ENCODE measurements around the gene ACKR3.

ACKR3 gene

GRCh38 chr2:236606023-236606422, 36.4 kb downstream of the ACKR3 start:
- Histone ChIP-seq H3K9me3 (replicated peaks; ENCODE audit: low read length) (no peaks in the 10 kb centered on the region), H3K9ac (ENCODE audit: low read depth, low read length) (no peak overlapping the region), H3K4me2 (ENCODE audit: low read length) (no peak overlapping the region), H3K27me3 (ENCODE audit: control insufficient read depth, insufficient read depth, low read length) (no peaks in the 10 kb centered on the region), H3K36me3 (ENCODE audit: insufficient read depth, low read length) (no peaks in the 10 kb centered on the region), H3K4me3 (ENCODE audit: low read length) (no peak overlapping the region), H3K4me1 (ENCODE audit: control insufficient read depth, insufficient read depth, low read length) (no peaks in the 10 kb centered on the region)

- Histone ChIP-seq H3K9ac (ENCODE audit: low read depth, low read length) (no peak overlapping the region), H3K9me3 (replicated peaks; ENCODE audit: low read length) (no peaks in the 10 kb centered on the region), H3K4me2 (ENCODE audit: low read length) (no peak overlapping the region), H3K27me3 (ENCODE audit: control insufficient read depth, insufficient read depth, low read length) (peaks cover 13% of the 10 kb centered on the region), H3K4me1 (ENCODE audit: control insufficient read depth, insufficient read depth, low read length) (no peaks in the 10 kb centered on the region), H3K36me3 (ENCODE audit: insufficient read depth, low read length) (no peaks in the 10 kb centered on the region), H3K4me3 (ENCODE audit: low read length) (no peak overlapping the region)
Observed at GRCh38 chr2:236607471-236608187, 38.0 kb downstream of the ACKR3 start.

- Histone ChIP-seq H3K4me2 (ENCODE audit: low read length) (no peak overlapping the region), H3K27me3 (ENCODE audit: control insufficient read depth, insufficient read depth, low read length) (peaks cover 19% of the 10 kb centered on the region), H3K9ac (ENCODE audit: low read depth, low read length) (no peak overlapping the region), H3K4me1 (ENCODE audit: control insufficient read depth, insufficient read depth, low read length) (no peaks in the 10 kb centered on the region), H3K4me3 (ENCODE audit: low read length) (no peak overlapping the region), H3K36me3 (ENCODE audit: insufficient read depth, low read length) (no peaks in the 10 kb centered on the region), H3K9me3 (replicated peaks; ENCODE audit: low read length) (no peaks in the 10 kb centered on the region)
Observed at GRCh38 chr2:236608188-236608525, 38.5 kb downstream of the ACKR3 start.

GRCh38 chr2:236608710-236609109, 39.1 kb downstream of the ACKR3 start:
- H3K4me1 ChIP-seq (ENCODE audit: control insufficient read depth, insufficient read depth, low read length): no peaks in the 10 kb centered on the region
- no peak overlapping the region for H3K4me3 ChIP-seq (ENCODE audit: low read length)
- no peaks in the 10 kb centered on the region for H3K9me3 ChIP-seq (replicated peaks; ENCODE audit: low read length)
- H3K9ac ChIP-seq (ENCODE audit: low read depth, low read length): no peak overlapping the region
- H3K36me3 ChIP-seq (ENCODE audit: insufficient read depth, low read length): no peaks in the 10 kb centered on the region
- peaks cover 24% of the 10 kb centered on the region for H3K27me3 ChIP-seq (ENCODE audit: control insufficient read depth, insufficient read depth, low read length)
- no peak overlapping the region for H3K4me2 ChIP-seq (ENCODE audit: low read length)

GRCh38 chr2:236610991-236611821, 41.6 kb downstream of the ACKR3 start:
- Histone ChIP-seq H3K4me1 (ENCODE audit: control insufficient read depth, insufficient read depth, low read length) (no peaks in the 10 kb centered on the region), H3K9ac (ENCODE audit: low read depth, low read length) (no peak overlapping the region), H3K4me3 (ENCODE audit: low read length) (no peak overlapping the region), H3K4me2 (ENCODE audit: low read length) (no peak overlapping the region), H3K27me3 (ENCODE audit: control insufficient read depth, insufficient read depth, low read length) (peaks cover 47% of the 10 kb centered on the region), H3K9me3 (replicated peaks; ENCODE audit: low read length) (no peaks in the 10 kb centered on the region), H3K36me3 (ENCODE audit: insufficient read depth, low read length) (no peaks in the 10 kb centered on the region)

GRCh38 chr2:236612737-236613136, 43.1 kb downstream of the ACKR3 start:
- no peaks in the 10 kb centered on the region for H3K9me3 ChIP-seq (replicated peaks; ENCODE audit: low read length)
- no peak overlapping the region for H3K9ac ChIP-seq (ENCODE audit: low read depth, low read length)
- peaks cover 55% of the 10 kb centered on the region for H3K27me3 ChIP-seq (ENCODE audit: control insufficient read depth, insufficient read depth, low read length)
- no peak overlapping the region for H3K4me2 ChIP-seq (ENCODE audit: low read length)
- H3K36me3 ChIP-seq (ENCODE audit: insufficient read depth, low read length): no peaks in the 10 kb centered on the region
- no peaks in the 10 kb centered on the region for H3K4me1 ChIP-seq (ENCODE audit: control insufficient read depth, insufficient read depth, low read length)
- H3K4me3 ChIP-seq (ENCODE audit: low read length): no peak overlapping the region

- H3K36me3 ChIP-seq (ENCODE audit: insufficient read depth, low read length): no peaks in the 10 kb centered on the region
- H3K27me3 ChIP-seq (ENCODE audit: control insufficient read depth, insufficient read depth, low read length): peaks cover 57% of the 10 kb centered on the region
- H3K9me3 ChIP-seq (replicated peaks; ENCODE audit: low read length): no peaks in the 10 kb centered on the region
- H3K4me3 ChIP-seq (ENCODE audit: low read length): no peak overlapping the region
- H3K4me1 ChIP-seq (ENCODE audit: control insufficient read depth, insufficient read depth, low read length): no peaks in the 10 kb centered on the region
- no peak overlapping the region for H3K4me2 ChIP-seq (ENCODE audit: low read length)
- no peak overlapping the region for H3K9ac ChIP-seq (ENCODE audit: low read depth, low read length)
Observed at GRCh38 chr2:236613612-236614011, 44.0 kb downstream of the ACKR3 start.

- Histone ChIP-seq H3K4me3 (ENCODE audit: low read length) (no peak overlapping the region), H3K36me3 (ENCODE audit: insufficient read depth, low read length) (no peaks in the 10 kb centered on the region), H3K4me2 (ENCODE audit: low read length) (no peak overlapping the region), H3K9me3 (replicated peaks; ENCODE audit: low read length) (no peaks in the 10 kb centered on the region), H3K27me3 (ENCODE audit: control insufficient read depth, insufficient read depth, low read length) (peaks cover 62% of the 10 kb centered on the region), H3K4me1 (ENCODE audit: control insufficient read depth, insufficient read depth, low read length) (no peaks in the 10 kb centered on the region), H3K9ac (ENCODE audit: low read depth, low read length) (no peak overlapping the region)
Observed at GRCh38 chr2:236614551-236614950, 44.9 kb downstream of the ACKR3 start.

- Histone ChIP-seq H3K36me3 (ENCODE audit: insufficient read depth, low read length) (no peaks in the 10 kb centered on the region), H3K4me1 (ENCODE audit: control insufficient read depth, insufficient read depth, low read length) (no peaks in the 10 kb centered on the region), H3K27me3 (ENCODE audit: control insufficient read depth, insufficient read depth, low read length) (peaks cover 66% of the 10 kb centered on the region), H3K4me3 (ENCODE audit: low read length) (no peak overlapping the region), H3K9ac (ENCODE audit: low read depth, low read length) (no peak overlapping the region), H3K4me2 (ENCODE audit: low read length) (no peak overlapping the region), H3K9me3 (replicated peaks; ENCODE audit: low read length) (no peaks in the 10 kb centered on the region)
Observed at GRCh38 chr2:236616031-236616430, 46.4 kb downstream of the ACKR3 start.

GRCh38 chr2:236616624-236617023, 47.0 kb downstream of the ACKR3 start:
- H3K27me3 ChIP-seq (ENCODE audit: control insufficient read depth, insufficient read depth, low read length): peaks cover 63% of the 10 kb centered on the region
- H3K4me1 ChIP-seq (ENCODE audit: control insufficient read depth, insufficient read depth, low read length): no peaks in the 10 kb centered on the region
- H3K9ac ChIP-seq (ENCODE audit: low read depth, low read length): no peak overlapping the region
- no peaks in the 10 kb centered on the region for H3K36me3 ChIP-seq (ENCODE audit: insufficient read depth, low read length)
- no peaks in the 10 kb centered on the region for H3K9me3 ChIP-seq (replicated peaks; ENCODE audit: low read length)
- H3K4me2 ChIP-seq (ENCODE audit: low read length): no peak overlapping the region
- no peak overlapping the region for H3K4me3 ChIP-seq (ENCODE audit: low read length)

- Histone ChIP-seq H3K4me2 (ENCODE audit: low read length) (no peak overlapping the region), H3K9me3 (replicated peaks; ENCODE audit: low read length) (no peaks in the 10 kb centered on the region), H3K4me3 (ENCODE audit: low read length) (no peak overlapping the region), H3K9ac (ENCODE audit: low read depth, low read length) (no peak overlapping the region), H3K36me3 (ENCODE audit: insufficient read depth, low read length) (no peaks in the 10 kb centered on the region), H3K4me1 (ENCODE audit: control insufficient read depth, insufficient read depth, low read length) (no peaks in the 10 kb centered on the region), H3K27me3 (ENCODE audit: control insufficient read depth, insufficient read depth, low read length) (peaks cover 56% of the 10 kb centered on the region)
Observed at GRCh38 chr2:236617221-236617737, 47.7 kb downstream of the ACKR3 start.
